Keratinocyte (primary cell): ENCODE data around the gene SGSM1.

Source experiments
- CTCF ChIP-seq, 3 experiments: IDR thresholded peaks in 1 of 3; conservative IDR thresholded peaks in 1 of 3; optimal IDR thresholded peaks in 1 of 3; 2 replicates in 2 of 3; 3 replicates in 1 of 3; pipeline versions ENCODE3 to v1.5.1; 2011; ENCODE audit warnings: low read length in 3 of 3, mild to moderate bottlenecking in 3 of 3, moderate library complexity in 2 of 3, control low read depth in 1 of 3, inconsistent platforms in 1 of 3; ENCODE audit not compliant: insufficient read depth in 2 of 3; ENCODE audit errors: extremely low read depth in 1 of 3
- EZH2 ChIP-seq: IDR thresholded peaks from one replicate; pipeline ENCODE4 v1.6.1; 2012; ENCODE audit warnings: inconsistent platforms, mild to moderate bottlenecking, low read length, moderate library complexity

- TF ChIP-seq EZH2, result no peak
- TF ChIP-seq CTCF (optimal IDR thresholded peaks at IDR 0.05 in 1 of 3, IDR thresholded peaks at IDR 0.05 in 1 of 3, conservative IDR thresholded peaks at IDR 0.05 in 1 of 3; ENCODE audit: extremely low read depth in 1 of 3, insufficient read depth in 2 of 3, low read length in 3 of 3), result no peak
These were observed 9.2 kb upstream of the SGSM1 start for GRCh38 chr22:24796860-24797259.
